Left ventricle myocardium inferior (tissue), 1 donor: ENCODE data around the gene AIFM1. TPM values are rescaled to one million over a fixed set of nuclear protein-coding genes. Genes with fewer than 3 reads are reported as not detected.

Experiments used
- DNase-seq: peaks from one replicate; pipeline ENCODE4 v3.0.0-alpha.2; 2020
- H3K27ac ChIP-seq: fragments of 200-600 bp; replicated peaks from 2 replicates; pipeline ENCODE4 v1.8.0; 2021
- H3K27me3 ChIP-seq: fragments of 200-600 bp; 2 replicates; pipeline ENCODE4 v1.8.0; 2021; ENCODE audit warnings: low read depth
- H3K36me3 ChIP-seq: fragments of 200-600 bp; 2 replicates; pipeline ENCODE4 v1.8.0; 2021
- H3K4me1 ChIP-seq: fragments of 200-600 bp; 2 replicates; pipeline ENCODE4 v1.8.0; 2021
- H3K4me3 ChIP-seq: fragments of 200-600 bp; 2 replicates; pipeline ENCODE4 v1.8.0; 2021; ENCODE audit warnings: mild to moderate bottlenecking, moderate library complexity
- H3K9me3 ChIP-seq: fragments of 200-600 bp; replicated peaks from 2 replicates; pipeline ENCODE4 v1.8.0; 2021
- CTCF ChIP-seq: fragments of 200-600 bp; IDR thresholded peaks from 2 replicates; pipeline ENCODE4 v1.8.0; 2021; ENCODE audit warnings: antibody characterized with exemption, mild to moderate bottlenecking, borderline replicate concordance
- intact Hi-C: fragments of 100-400 bp; cut with micrococcal nuclease; formaldehyde crosslinking; loops from one replicate; pipeline ENCODE4 v1.11.0; 2022
- total RNA-seq: library from RNA; stranded (reverse); fragmentation: NEBNext Ultra II Directional; extraction: Animal tissue kit (Norgen Biotek cat#: 25700); gene quantifications from one replicate; pipeline ENCODE4 v1.2.1, GENCODE V29; 2021
- donor health status: DM: no; HTN: yes; CAD: no; lungs with severe emphysema.

AIFM1 gene
- total RNA-seq, 1 donor from 2014 or later: 127 TPM

GRCh38 chrX:130144509-130144908 is 21.1 kb downstream of the AIFM1 start:
- DNase-seq: no peak
- no peaks in the 10 kb centered on the region for H3K27me3 ChIP-seq
- no peak overlapping the region for H3K27ac ChIP-seq
- peaks cover 7% of the 10 kb centered on the region for H3K4me1 ChIP-seq
- H3K36me3 ChIP-seq: peaks cover 59% of the 10 kb centered on the region
- intact Hi-C loops: no loop called here
- no peak overlapping the region for H3K4me3 ChIP-seq
- TF ChIP-seq CTCF: no peak
- no peaks in the 10 kb centered on the region for H3K9me3 ChIP-seq

- Histone ChIP-seq H3K4me1 (peaks cover 7% of the 10 kb centered on the region), H3K27me3 (no peaks in the 10 kb centered on the region), H3K36me3 (peaks cover 54% of the 10 kb centered on the region), H3K4me3 (no peak overlapping the region), H3K9me3 (no peaks in the 10 kb centered on the region), H3K27ac (no peak overlapping the region)
- DNase-seq: no peak
- intact Hi-C loops: no loop called here
- TF ChIP-seq CTCF: no peak
Observed at GRCh38 chrX:130139474-130140201, 26.0 kb downstream of the AIFM1 start.

GRCh38 chrX:130136961-130137360 is 28.7 kb downstream of the AIFM1 start:
- TF ChIP-seq CTCF: no peak
- H3K27ac ChIP-seq: no peak overlapping the region
- H3K36me3 ChIP-seq: peaks cover 56% of the 10 kb centered on the region
- no peaks in the 10 kb centered on the region for H3K9me3 ChIP-seq
- no peak for DNase-seq
- intact Hi-C loops: no loop called here
- H3K4me1 ChIP-seq: no peaks in the 10 kb centered on the region
- H3K27me3 ChIP-seq: no peaks in the 10 kb centered on the region
- H3K4me3 ChIP-seq: no peak overlapping the region

GRCh38 chrX:130136496-130136895 is 29.1 kb downstream of the AIFM1 start:
- Histone ChIP-seq H3K27ac (no peak overlapping the region), H3K36me3 (peaks cover 59% of the 10 kb centered on the region), H3K9me3 (no peaks in the 10 kb centered on the region), H3K4me1 (no peaks in the 10 kb centered on the region), H3K27me3 (no peaks in the 10 kb centered on the region), H3K4me3 (no peak overlapping the region)
- intact Hi-C loops: no loop called here
- no peak for DNase-seq
- no peak for TF ChIP-seq CTCF

GRCh38 chrX:130130990-130131389 is 34.7 kb downstream of the AIFM1 start:
- DNase-seq: no peak
- no peaks in the 10 kb centered on the region for H3K9me3 ChIP-seq
- peaks cover 9% of the 10 kb centered on the region for H3K4me1 ChIP-seq
- no peak overlapping the region for H3K27ac ChIP-seq
- H3K4me3 ChIP-seq: no peak overlapping the region
- intact Hi-C loops: no loop called here
- TF ChIP-seq CTCF: no peak
- H3K27me3 ChIP-seq: no peaks in the 10 kb centered on the region
- H3K36me3 ChIP-seq: peaks cover 63% of the 10 kb centered on the region
